ENCODE results near the gene PRKCD. TPM values are rescaled to one million over a fixed set of nuclear protein-coding genes. Genes with fewer than 3 reads are reported as not detected.

Gene PRKCD
- total RNA-seq, 1 donor from 2014 or later = 11.0 TPM

- DNase-seq = no peak
Observed at GRCh38 chr3:53217175-53217574, 56.2 kb downstream of the PRKCD start.

GRCh38 chr3:53218131-53218530, 57.1 kb downstream of the PRKCD start:
- DNase-seq = no peak

- peak; percentile 33 for DNase-seq
Observed at GRCh38 chr3:53219895-53220483, 59.0 kb downstream of the PRKCD start.

- DNase-seq = no peak
Observed at GRCh38 chr3:53221345-53221744, 60.3 kb downstream of the PRKCD start.

GRCh38 chr3:53221827-53222182, 60.8 kb downstream of the PRKCD start:
- DNase-seq = no peak

GRCh38 chr3:53222183-53222901, 61.3 kb downstream of the PRKCD start:
- DNase-seq = no peak

GRCh38 chr3:53223025-53223424, 62.0 kb downstream of the PRKCD start:
- no peak for DNase-seq

GRCh38 chr3:53223541-53223966, 62.5 kb downstream of the PRKCD start:
- no peak for DNase-seq

GRCh38 chr3:53224026-53224425, 63.0 kb downstream of the PRKCD start:
- DNase-seq = no peak

- DNase-seq = no peak
Observed at GRCh38 chr3:53224536-53224935, 63.5 kb downstream of the PRKCD start.

GRCh38 chr3:53225181-53225580, 64.2 kb downstream of the PRKCD start:
- DNase-seq = no peak

GRCh38 chr3:53225651-53226050, 64.6 kb downstream of the PRKCD start:
- no peak for DNase-seq

GRCh38 chr3:53226142-53226840, 65.3 kb downstream of the PRKCD start:
- DNase-seq = no peak

GRCh38 chr3:53226841-53227407, 65.9 kb downstream of the PRKCD start:
- DNase-seq = no peak

GRCh38 chr3:53227993-53228885, 67.2 kb downstream of the PRKCD start:
- no peak for DNase-seq

- no peak for DNase-seq
Observed at GRCh38 chr3:53229171-53229570, 68.2 kb downstream of the PRKCD start.

- DNase-seq = no peak
Observed at GRCh38 chr3:53229606-53230005, 68.6 kb downstream of the PRKCD start.

- no peak for DNase-seq
Observed at GRCh38 chr3:53230041-53230621, 69.1 kb downstream of the PRKCD start.

GRCh38 chr3:53230789-53231188, 69.8 kb downstream of the PRKCD start:
- no peak for DNase-seq

- DNase-seq = no peak
Observed at GRCh38 chr3:53231532-53232511, 70.8 kb downstream of the PRKCD start.
